ENCODE results near the gene XRCC3.

- TF ChIP-seq POLR2A (IDR thresholded peaks at IDR 0.05), result no peak
- TF ChIP-seq, protein P1, sequence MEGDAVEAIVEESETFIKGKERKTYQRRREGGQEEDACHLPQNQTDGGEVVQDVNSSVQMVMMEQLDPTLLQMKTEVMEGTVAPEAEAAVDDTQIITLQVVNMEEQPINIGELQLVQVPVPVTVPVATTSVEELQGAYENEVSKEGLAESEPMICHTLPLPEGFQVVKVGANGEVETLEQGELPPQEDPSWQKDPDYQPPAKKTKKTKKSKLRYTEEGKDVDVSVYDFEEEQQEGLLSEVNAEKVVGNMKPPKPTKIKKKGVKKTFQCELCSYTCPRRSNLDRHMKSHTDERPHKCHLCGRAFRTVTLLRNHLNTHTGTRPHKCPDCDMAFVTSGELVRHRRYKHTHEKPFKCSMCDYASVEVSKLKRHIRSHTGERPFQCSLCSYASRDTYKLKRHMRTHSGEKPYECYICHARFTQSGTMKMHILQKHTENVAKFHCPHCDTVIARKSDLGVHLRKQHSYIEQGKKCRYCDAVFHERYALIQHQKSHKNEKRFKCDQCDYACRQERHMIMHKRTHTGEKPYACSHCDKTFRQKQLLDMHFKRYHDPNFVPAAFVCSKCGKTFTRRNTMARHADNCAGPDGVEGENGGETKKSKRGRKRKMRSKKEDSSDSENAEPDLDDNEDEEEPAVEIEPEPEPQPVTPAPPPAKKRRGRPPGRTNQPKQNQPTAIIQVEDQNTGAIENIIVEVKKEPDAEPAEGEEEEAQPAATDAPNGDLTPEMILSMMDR (IDR thresholded peaks at IDR 0.05), result no peak
- no peak for TF ChIP-seq POLR2AphosphoS5 (IDR thresholded peaks at IDR 0.05)
Measured at GRCh38 chr14:103710771-103711377, 4.4 kb downstream of the XRCC3 start.
